Measurements from ENCODE around the gene CDK15. TPM values are rescaled to one million over a fixed set of nuclear protein-coding genes. Genes with fewer than 3 reads are reported as not detected.

CDK15 gene
- total and polyA plus RNA-seq, 9 of the 15 experiments (the other 6 are each of a cell fraction or from before 2014, with no cell fraction given) = not detected

DNA sequence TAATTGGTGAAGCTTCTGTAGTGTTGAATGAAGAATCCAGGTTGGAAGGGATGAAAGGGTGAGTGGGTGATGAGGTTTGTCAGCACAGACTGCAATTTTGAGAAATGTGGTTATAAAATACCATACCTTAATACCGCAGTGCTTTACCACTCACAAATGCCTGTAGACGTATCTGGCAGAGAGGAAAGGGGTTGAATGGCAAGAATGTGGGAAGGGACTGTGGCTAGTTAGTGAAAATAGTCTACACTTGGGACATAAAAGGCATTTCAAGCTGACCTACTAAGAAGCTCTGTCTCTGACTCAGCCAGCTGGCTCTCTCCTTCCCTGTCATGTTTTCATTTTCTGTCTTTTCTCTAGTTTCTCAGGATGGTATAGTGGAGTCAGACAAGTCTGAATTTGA lies 25.1 kb downstream of the CDK15 start (continued):
- TF ChIP-seq, protein P1, sequence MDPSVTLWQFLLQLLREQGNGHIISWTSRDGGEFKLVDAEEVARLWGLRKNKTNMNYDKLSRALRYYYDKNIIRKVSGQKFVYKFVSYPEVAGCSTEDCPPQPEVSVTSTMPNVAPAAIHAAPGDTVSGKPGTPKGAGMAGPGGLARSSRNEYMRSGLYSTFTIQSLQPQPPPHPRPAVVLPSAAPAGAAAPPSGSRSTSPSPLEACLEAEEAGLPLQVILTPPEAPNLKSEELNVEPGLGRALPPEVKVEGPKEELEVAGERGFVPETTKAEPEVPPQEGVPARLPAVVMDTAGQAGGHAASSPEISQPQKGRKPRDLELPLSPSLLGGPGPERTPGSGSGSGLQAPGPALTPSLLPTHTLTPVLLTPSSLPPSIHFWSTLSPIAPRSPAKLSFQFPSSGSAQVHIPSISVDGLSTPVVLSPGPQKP (CRISPR knock-in tag; IDR thresholded peaks at IDR 0.05) = no peak

DNA sequence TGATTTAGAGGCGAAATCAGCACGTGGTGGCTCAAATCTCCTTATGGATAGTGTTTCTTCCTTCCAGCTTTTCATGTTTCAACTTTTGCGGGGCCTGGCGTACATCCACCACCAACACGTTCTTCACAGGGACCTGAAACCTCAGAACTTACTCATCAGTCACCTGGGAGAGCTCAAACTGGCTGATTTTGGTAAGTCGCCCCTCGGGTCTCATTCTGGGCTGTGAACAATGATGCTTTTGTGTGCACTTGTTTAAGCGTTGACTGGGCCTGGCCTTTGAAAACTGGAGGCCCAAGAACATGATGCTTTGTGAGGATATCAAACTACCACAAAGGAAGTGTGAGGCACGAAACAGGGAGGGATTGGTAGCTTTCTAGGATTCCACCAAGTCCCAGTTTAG lies 27.4 kb downstream of the CDK15 start:
- 8% methylated on average over 7 of the region's 9 CpGs for WGBS (ENCODE audit: insufficient coverage, low coverage, missing lambda C conversion rate)
- Histone ChIP-seq H3K27ac (ENCODE audit: extremely low read depth, low read depth, low read length) (no peak overlapping the region), H3K9me1 (ENCODE audit: control insufficient read depth, insufficient read depth, low read length) (no peaks in the 10 kb centered on the region), H3K4me1 (replicated peaks in 1 of 2; ENCODE audit: control insufficient read depth in 2 of 2, insufficient read depth in 2 of 2, low read length in 2 of 2) (no peaks in the 10 kb centered on the region), H2AFZ (ENCODE audit: low read depth, low read length) (no peak overlapping the region), H3K9ac (ENCODE audit: insufficient read depth in 1 of 2, low read depth in 2 of 2, low read length in 2 of 2) (no peak overlapping the region), H3K36me3 (ENCODE audit: control insufficient read depth, insufficient read depth, low read length) (no peaks in the 10 kb centered on the region), H3K27me3 (ENCODE audit: control insufficient read depth in 2 of 2, insufficient read depth in 2 of 2, low read length in 2 of 2) (no peaks in the 10 kb centered on the region), H3K9me3 (replicated peaks; ENCODE audit: control insufficient read depth, insufficient read depth, low read depth, low read length) (no peaks in the 10 kb centered on the region), H3K4me3 (no peak overlapping the region), H4K20me1 (replicated peaks; ENCODE audit: control insufficient read depth, insufficient read depth, low read length) (no peaks in the 10 kb centered on the region), H3K4me2 (ENCODE audit: insufficient read depth, low read length) (no peak overlapping the region), H3K79me2 (ENCODE audit: control insufficient read depth, insufficient read depth, low read length) (no peaks in the 10 kb centered on the region)
- CTCF ChIA-PET (ENCODE audit: low intra/inter-chr PET ratio) = no interaction called here
- DNase-seq (ENCODE audit: extremely low read depth in 1 of 4, low spot score in 3 of 4) (no peak), FAIRE-seq (no peak), ATAC-seq (no peak)
- BruUV-seq (replicated peaks) = no TSS peak
- TF ChIP-seq FOXP1 (CRISPR knock-in tag; IDR thresholded peaks at IDR 0.05) (no peak), HMGN3 (IDR thresholded peaks at IDR 0.05; ENCODE audit: borderline replicate concordance, extremely low read depth, insufficient read length, low read depth, low read length) (no peak), U2AF1 (optimal IDR thresholded peaks at IDR 0.05; ENCODE audit: low read depth, low read length) (no peak)
- intact Hi-C loops (cut with micrococcal nuclease) (no loop called here), in situ Hi-C loops (cut with MboI) (no loop called here)
- POLR2A ChIA-PET = no interaction called here

All from K562 (cell line).